ENCODE data around the gene RNASE8.
A peak's percentile ranks its signal among the peaks of the same experiment; 100 is the strongest.

The RNASE8 gene

GRCh38 chr14:21074398-21075272 lies 17.0 kb downstream of the RNASE8 start:
- no peak for DNase-seq

DNA sequence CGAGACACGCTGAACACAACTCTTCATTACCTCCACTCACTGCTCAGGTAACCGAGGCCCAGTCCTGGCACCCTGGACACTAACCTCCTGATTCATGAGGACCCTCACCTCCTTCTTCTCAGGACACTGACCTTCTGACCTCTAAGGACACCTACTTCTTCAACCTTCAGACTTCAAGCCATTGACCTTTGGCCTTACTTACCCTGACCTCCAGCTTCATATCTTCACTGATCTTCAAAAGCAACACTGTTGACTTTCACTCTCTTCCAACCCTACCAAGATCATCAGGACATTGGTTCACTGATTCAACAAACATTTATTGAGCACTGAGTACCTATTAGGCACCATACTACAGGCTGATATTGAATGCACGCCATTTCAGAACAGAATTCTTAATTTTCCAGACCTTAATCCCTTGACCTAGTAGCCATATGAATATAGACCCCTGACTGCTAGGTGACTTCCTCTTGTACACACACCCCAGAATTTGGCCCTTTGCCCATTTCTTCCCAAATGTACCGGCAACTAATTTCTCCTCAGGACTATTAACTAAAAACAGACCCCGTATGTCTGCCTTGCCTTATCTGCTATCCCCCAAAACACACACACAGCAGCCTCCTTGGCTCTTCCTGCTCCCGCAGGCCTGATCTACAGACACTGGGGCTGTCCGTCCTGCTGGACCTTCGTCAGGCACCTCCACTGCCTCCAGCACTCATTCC lies 18.3 kb downstream of the RNASE8 start:
- DNase-seq, result no peak

DNA sequence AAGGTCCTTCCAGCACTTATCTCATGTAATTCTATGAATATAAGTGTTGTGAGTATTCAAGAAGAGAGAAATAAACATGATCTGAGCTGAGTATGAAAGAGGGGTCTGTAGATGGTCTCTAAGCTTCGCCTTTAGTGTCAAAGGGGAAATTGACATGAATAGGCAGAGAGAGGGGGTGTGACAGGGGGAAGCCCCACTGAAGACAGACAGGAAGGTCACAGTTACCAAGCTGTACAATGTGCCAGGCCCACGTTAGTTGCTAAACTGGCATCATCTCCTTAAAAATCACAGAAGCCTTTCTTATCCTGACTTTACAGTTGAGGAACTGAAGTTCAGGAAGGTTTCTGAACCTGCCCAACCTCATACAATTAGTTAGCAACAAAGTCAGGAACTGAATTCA lies 20.1 kb downstream of the RNASE8 start:
- DNase-seq, result no peak

DNA sequence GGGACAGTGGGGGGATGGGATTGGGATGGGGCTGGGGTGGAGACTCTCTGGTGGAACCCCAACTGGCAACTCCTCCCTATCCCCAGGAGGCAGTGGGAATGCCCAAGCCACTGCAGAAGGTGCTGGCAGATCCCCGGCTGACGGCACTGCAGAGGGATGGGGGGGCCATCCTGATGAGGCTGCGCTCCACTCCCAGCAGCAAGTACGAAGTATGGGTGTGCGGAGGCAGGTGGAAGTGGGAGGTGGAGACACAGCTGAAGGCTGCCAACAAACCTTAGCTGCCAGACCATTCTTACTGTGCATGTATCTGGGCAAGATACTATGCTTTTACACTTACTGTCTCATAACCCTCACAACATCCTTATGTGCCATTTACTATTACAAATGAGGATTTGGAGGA lies 20.7 kb downstream of the RNASE8 start:
- no peak for DNase-seq

GRCh38 chr14:21078726-21079125 lies 21.1 kb downstream of the RNASE8 start:
- no peak for DNase-seq

- no peak for DNase-seq
Measured at GRCh38 chr14:21081521-21082142, 24.0 kb downstream of the RNASE8 start.

GRCh38 chr14:21083565-21084325 lies 26.1 kb downstream of the RNASE8 start:
- DNase-seq, result no peak

GRCh38 chr14:21084396-21084795 lies 26.8 kb downstream of the RNASE8 start:
- no peak for DNase-seq

GRCh38 chr14:21084998-21085853 lies 27.6 kb downstream of the RNASE8 start:
- DNase-seq, result no peak

DNA sequence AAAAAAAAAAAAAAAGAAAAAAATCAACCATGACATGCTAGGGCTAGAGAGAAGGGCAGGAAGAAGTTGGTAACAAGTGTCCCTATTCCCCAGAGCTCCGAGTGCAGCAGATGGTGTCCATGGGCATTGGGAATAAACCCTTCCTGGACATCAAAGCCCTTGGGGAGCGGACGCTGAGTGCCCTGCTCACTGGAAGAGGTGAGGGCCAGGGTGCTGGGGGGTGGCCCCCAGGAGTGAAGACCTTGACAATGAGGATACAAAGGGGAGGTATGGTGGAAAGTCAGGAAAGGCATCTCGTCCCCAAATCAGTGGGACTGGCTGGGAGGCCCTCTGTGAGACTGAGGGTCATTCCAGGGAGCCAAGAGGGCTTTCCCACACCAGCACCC lies 29.3 kb downstream of the RNASE8 start:
- DNase-seq, result no peak

DNA sequence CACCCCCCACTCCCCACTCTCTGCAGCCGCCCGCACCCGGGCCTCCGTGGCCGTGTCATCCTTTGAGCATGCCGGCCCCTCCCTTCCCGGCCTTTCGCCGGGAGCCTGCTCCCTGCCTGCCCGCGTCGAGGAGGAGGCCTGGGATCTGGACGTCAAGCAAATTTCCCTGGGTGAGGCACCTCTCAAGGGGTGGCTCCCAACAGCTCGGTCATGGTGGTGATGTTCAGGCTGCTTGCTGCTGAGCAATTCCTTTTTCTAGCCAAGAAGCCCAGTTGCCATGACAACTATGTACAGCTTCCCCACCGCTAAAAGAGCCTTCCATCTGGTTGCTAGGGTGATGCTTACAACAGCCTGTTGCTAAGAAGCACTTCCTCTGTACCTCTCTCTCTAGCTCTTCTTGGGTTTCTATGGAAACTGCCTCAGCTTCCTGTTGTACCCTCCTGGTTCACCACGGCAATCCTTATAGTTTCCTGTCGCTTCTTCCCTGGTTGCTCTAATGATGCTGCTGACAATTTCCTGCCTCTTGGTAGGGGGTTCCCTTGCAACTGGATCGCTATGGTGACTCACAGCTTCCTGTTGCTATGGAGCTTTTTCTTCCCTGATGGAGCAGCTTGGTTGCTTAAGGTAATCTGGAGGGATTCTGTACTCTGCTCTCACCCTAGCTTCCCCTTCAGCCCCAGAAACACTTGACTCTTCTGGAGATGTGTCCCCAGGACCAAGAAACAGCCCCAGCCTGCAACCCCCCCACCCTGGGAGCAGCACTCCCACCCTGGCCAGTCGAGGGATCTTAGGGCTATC lies 29.9 kb downstream of the RNASE8 start:
- peak; percentile 65 for DNase-seq

GRCh38 chr14:21088687-21089086 lies 31.1 kb downstream of the RNASE8 start:
- DNase-seq, result no peak

GRCh38 chr14:21089271-21089670 lies 31.6 kb downstream of the RNASE8 start:
- no peak for DNase-seq

DNA sequence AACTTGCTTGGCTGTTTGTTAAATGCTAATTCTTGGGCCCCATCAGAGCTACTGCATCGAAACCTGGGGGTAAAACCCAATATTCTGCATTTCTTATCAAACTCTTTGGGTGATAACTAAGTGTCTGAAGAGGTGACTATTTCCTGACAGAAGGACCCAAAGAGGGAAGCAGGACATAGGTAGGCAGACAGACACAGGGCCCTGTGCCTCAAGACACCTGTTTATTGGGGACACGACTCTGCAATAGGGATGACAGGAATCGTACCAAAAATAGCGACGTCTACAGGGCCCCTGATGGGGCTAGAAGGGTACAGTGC lies 32.2 kb downstream of the RNASE8 start:
- no peak for DNase-seq

GRCh38 chr14:21090194-21090939 lies 32.7 kb downstream of the RNASE8 start:
- DNase-seq, result peak; percentile 38

GRCh38 chr14:21090940-21091663 lies 33.5 kb downstream of the RNASE8 start:
- no peak for DNase-seq

DNA sequence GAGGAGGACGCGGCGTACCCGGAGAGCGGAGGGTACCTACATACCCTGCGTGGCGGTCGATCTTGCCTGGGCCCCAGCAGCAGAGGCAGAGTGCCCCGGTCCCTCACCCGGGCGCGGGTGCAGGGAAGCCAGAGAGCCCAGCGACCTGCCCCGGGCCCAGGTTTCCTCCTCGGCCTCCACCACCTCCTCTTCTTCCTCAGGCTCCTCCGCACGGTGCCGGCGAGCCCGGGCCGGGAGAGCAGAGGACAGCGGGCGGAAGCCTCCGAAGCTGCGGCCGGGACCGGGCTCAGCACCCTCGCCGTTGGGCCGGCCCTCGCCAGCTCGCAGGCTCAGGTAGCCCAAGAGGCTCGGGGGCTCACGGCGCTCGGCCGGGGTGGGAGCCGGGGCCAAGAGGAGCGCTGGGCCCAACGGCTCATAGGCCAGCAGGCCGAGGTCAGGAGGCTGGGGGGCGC lies 34.2 kb downstream of the RNASE8 start:
- DNase-seq, result no peak

GRCh38 chr14:21092273-21093011 lies 34.8 kb downstream of the RNASE8 start:
- DNase-seq, result peak; percentile 96

- DNase-seq, result no peak
Measured at GRCh38 chr14:21093018-21093417, 35.4 kb downstream of the RNASE8 start.

All from CD4-positive, alpha-beta T cell treated with Interleukin-17A for 4 hours (primary cell).